HUES6 (cell line): ENCODE measurements around the gene DTNB.
"Not testable (repeated sequence)": the region's sequence is repeated elsewhere in the genome, so short reads cannot be mapped to it uniquely, and the experiment has no call there.

ENCODE experiments used
- H3K27ac ChIP-seq: 2 replicates; pipeline ENCODE4 v1.7.0; 2013; ENCODE audit warnings: low read depth, mild to moderate bottlenecking, low read length, inconsistent platforms
- H3K27me3 ChIP-seq: 2 replicates; pipeline ENCODE4 v1.6.1; 2013; ENCODE audit warnings: low read length; ENCODE audit not compliant: control insufficient read depth, insufficient read depth
- H3K36me3 ChIP-seq: 2 replicates; pipeline ENCODE4 v1.6.1; 2013; ENCODE audit warnings: low read length; ENCODE audit not compliant: control insufficient read depth, insufficient read depth
- H3K4me1 ChIP-seq: 2 replicates; pipeline ENCODE4 v1.6.1; 2013; ENCODE audit warnings: low read length; ENCODE audit not compliant: control insufficient read depth, insufficient read depth
- H3K4me3 ChIP-seq: 2 replicates; pipeline ENCODE4 v1.5.1; 2013; ENCODE audit warnings: low read depth, low read length
- H3K9ac ChIP-seq: one replicate; pipeline ENCODE4 v1.6.1; 2013; ENCODE audit warnings: mild to moderate bottlenecking, low read length
- H3K9me3 ChIP-seq: 2 replicates; pipeline ENCODE4 v1.6.1; 2013; ENCODE audit warnings: low read depth, low read length; ENCODE audit not compliant: control insufficient read depth, insufficient read depth

Gene DTNB

GRCh38 chr2:25673300-25674076 is at the start of gene DTNB:
TSS of gene DTNB (minus strand) at chr2:25673577. CDS start at chr2:25652660, 20,917 bp downstream.
- no peak within 1 kb of the TSS for H3K27ac ChIP-seq
- H3K27me3 ChIP-seq = peaks cover 28% of the 10 kb centered on the region
- H3K4me3 ChIP-seq = peak within 1 kb of the TSS; percentile 77
- H3K9ac ChIP-seq = peak within 1 kb of the TSS; percentile 83
- H3K4me1 ChIP-seq = peaks cover 14% of the 10 kb centered on the region
- H3K9me3 ChIP-seq = no peaks in the 10 kb centered on the region
- no peaks in the 10 kb centered on the region for H3K36me3 ChIP-seq

- Histone ChIP-seq H3K4me3 (no peak overlapping the region), H3K9me3 (no peaks in the 10 kb centered on the region), H3K27ac (no peak overlapping the region), H3K36me3 (no peaks in the 10 kb centered on the region), H3K27me3 (no peaks in the 10 kb centered on the region), H3K9ac (no peak overlapping the region), H3K4me1 (no peaks in the 10 kb centered on the region)
Measured at GRCh38 chr2:25722224-25722623, 48.8 kb upstream of the DTNB start.

GRCh38 chr2:25720575-25720974 is 47.2 kb upstream of the DTNB start:
- no peak overlapping the region for H3K4me3 ChIP-seq
- no peaks in the 10 kb centered on the region for H3K9me3 ChIP-seq
- H3K27ac ChIP-seq = no peak overlapping the region
- no peaks in the 10 kb centered on the region for H3K4me1 ChIP-seq
- H3K27me3 ChIP-seq = no peaks in the 10 kb centered on the region
- no peaks in the 10 kb centered on the region for H3K36me3 ChIP-seq
- no peak overlapping the region for H3K9ac ChIP-seq

GRCh38 chr2:25714740-25715139 is 41.4 kb upstream of the DTNB start:
- Histone ChIP-seq H3K9me3 (no peaks in the 10 kb centered on the region), H3K4me1 (no peaks in the 10 kb centered on the region), H3K27ac (no peak overlapping the region), H3K9ac (no peak overlapping the region), H3K27me3 (no peaks in the 10 kb centered on the region), H3K4me3 (no peak overlapping the region), H3K36me3 (no peaks in the 10 kb centered on the region)

GRCh38 chr2:25712455-25712854 is 39.1 kb upstream of the DTNB start:
- no peak overlapping the region for H3K27ac ChIP-seq
- no peak overlapping the region for H3K9ac ChIP-seq
- no peaks in the 10 kb centered on the region for H3K27me3 ChIP-seq
- H3K36me3 ChIP-seq = no peaks in the 10 kb centered on the region
- H3K4me1 ChIP-seq = no peaks in the 10 kb centered on the region; the same call in 1 of the 2 replicates
- no peaks in the 10 kb centered on the region for H3K9me3 ChIP-seq
- H3K4me3 ChIP-seq = no peak overlapping the region

- Histone ChIP-seq H3K27ac (no peak overlapping the region), H3K9me3 (no peaks in the 10 kb centered on the region), H3K4me3 (no peak overlapping the region), H3K9ac (no peak overlapping the region), H3K36me3 (no peaks in the 10 kb centered on the region), H3K27me3 (no peaks in the 10 kb centered on the region), H3K4me1 (no peaks in the 10 kb centered on the region; the same call in 1 of the 2 replicates)
Measured at GRCh38 chr2:25711675-25712354, 38.4 kb upstream of the DTNB start.

- H3K36me3 ChIP-seq = no peaks in the 10 kb centered on the region
- H3K9ac ChIP-seq = no peak overlapping the region
- no peak overlapping the region for H3K4me3 ChIP-seq
- H3K27me3 ChIP-seq = no peaks in the 10 kb centered on the region
- no peaks in the 10 kb centered on the region for H3K9me3 ChIP-seq
- no peaks in the 10 kb centered on the region; the same call in 1 of the 2 replicates for H3K4me1 ChIP-seq
- no peak overlapping the region for H3K27ac ChIP-seq
Measured at GRCh38 chr2:25710750-25711149, 37.4 kb upstream of the DTNB start.

- H3K36me3 ChIP-seq = no peaks in the 10 kb centered on the region
- no peak overlapping the region for H3K4me3 ChIP-seq
- no peak overlapping the region for H3K27ac ChIP-seq
- peaks cover 5% of the 10 kb centered on the region; the same call in 1 of the 2 replicates for H3K9me3 ChIP-seq
- no peak overlapping the region for H3K9ac ChIP-seq
- no peaks in the 10 kb centered on the region for H3K27me3 ChIP-seq
- no peaks in the 10 kb centered on the region; the same call in 1 of the 2 replicates for H3K4me1 ChIP-seq
Measured at GRCh38 chr2:25709349-25709748, 36.0 kb upstream of the DTNB start.

- Histone ChIP-seq H3K4me3 (no peak overlapping the region), H3K27ac (no peak overlapping the region), H3K9me3 (peaks cover 5% of the 10 kb centered on the region; the same call in 1 of the 2 replicates), H3K9ac (no peak overlapping the region), H3K4me1 (no peaks in the 10 kb centered on the region; the same call in 1 of the 2 replicates), H3K36me3 (no peaks in the 10 kb centered on the region), H3K27me3 (no peaks in the 10 kb centered on the region)
Measured at GRCh38 chr2:25707927-25708590, 34.7 kb upstream of the DTNB start.

- not testable (repeated sequence) for H3K27me3 ChIP-seq, H3K9me3 ChIP-seq, H3K36me3 ChIP-seq, H3K4me1 ChIP-seq, H3K9ac ChIP-seq, H3K4me3 ChIP-seq, H3K27ac ChIP-seq
Measured at GRCh38 chr2:25705575-25705974, 32.2 kb upstream of the DTNB start.

GRCh38 chr2:25701801-25702200 is 28.4 kb upstream of the DTNB start:
- peaks cover 5% of the 10 kb centered on the region; the same call in 1 of the 2 replicates for H3K9me3 ChIP-seq
- H3K9ac ChIP-seq = no peak overlapping the region

More at GRCh38 chr2:25701801-25702200, 28.4 kb upstream of the DTNB start:
- Histone ChIP-seq H3K27ac (no peak overlapping the region), H3K4me1 (peaks cover 12% of the 10 kb centered on the region), H3K4me3 (no peak overlapping the region), H3K27me3 (no peaks in the 10 kb centered on the region; the same call in 1 of the 2 replicates), H3K36me3 (no peaks in the 10 kb centered on the region)
